HCT116 (cell line): ENCODE results near the gene CNDP1. TPM values are rescaled to one million over a fixed set of nuclear protein-coding genes. Genes with fewer than 3 reads are reported as not detected.

Experiments
- ATAC-seq: fragments of 200-7000 bp; cut with Tn5 transposase; 2 replicates; pipeline ENCODE4 v1.9.1; 2020; ENCODE audit warnings: mild to moderate bottlenecking, moderate library complexity
- BruUV-seq: library from RNA; stranded (reverse); fragments of 400-500 nt; replicated peaks from 2 replicates; lab custom pipeline; 2021; lab: Mats Ljungman, UMichigan
- CTCF ChIA-PET: fragments of 300-600 bp; sonication (Branson Sonifier 250); formaldehyde crosslinking; loops from one replicate; lab custom pipeline; 2021; ENCODE audit warnings: antibody characterized with exemption; lab: Charles Lee
- POLR2A ChIA-PET: fragments of 300-600, 350-600 bp; sonication (Branson Sonifier 250); formaldehyde crosslinking; loops from one replicate; lab custom pipeline; 2021; ENCODE audit warnings: antibody characterized with exemption; lab: Charles Lee
- RAD21 ChIA-PET, 2 experiments: fragments of 300-600 bp; sonication (Branson Sonifier 250); formaldehyde crosslinking; loops; one replicate each; lab custom pipeline; 2023; ENCODE audit warnings: low total read pairs in 2 of 2; ENCODE audit not compliant: uncharacterized antibody in 2 of 2, unreplicated experiment in 2 of 2, low non-redundant PET in 1 of 2; lab: Charles Lee
- DNase-seq: peaks from one replicate; pipeline ENCODE4 v3.0.0-alpha.2; 2010; ENCODE audit warnings: low read depth, low spot score
- H2AFZ ChIP-seq: fragments of 200-600 bp; shearing (Covaris generic), sonication (generic); 2 replicates; pipeline ENCODE4 v1.6.1; 2017; ENCODE audit warnings: low read depth, mixed run types, mixed read lengths, antibody characterized with exemption, low read length; ENCODE audit not compliant: poor library complexity, severe bottlenecking
- H3K27ac ChIP-seq: 2 replicates; pipeline ENCODE4 v1.5.1; 2012; ENCODE audit warnings: low read depth, low read length
- H3K27me3 ChIP-seq: fragments of 200-600 bp; sonication (generic); 2 replicates; pipeline ENCODE4 v1.6.1; 2016; ENCODE audit warnings: mixed run types, low read length, mixed read lengths; ENCODE audit not compliant: insufficient read depth
- H3K36me3 ChIP-seq, 2 experiments: fragments of 200-500 bp in 1 of 2; fragments of 200-600 bp in 1 of 2; sonication (Bioruptor generic) in 1 of 2; sonication (generic) in 1 of 2; 2 replicates each; pipeline versions ENCODE4 v1.5.1 to v1.6.1; 2014 to 2016; ENCODE audit warnings: low read length in 2 of 2, inconsistent platforms in 1 of 2, mixed read lengths in 1 of 2, mixed run types in 1 of 2; ENCODE audit not compliant: insufficient read depth in 2 of 2, control insufficient read depth in 1 of 2
- H3K4me1 ChIP-seq, 2 experiments: fragments of 200-600 bp in 1 of 2; sonication (generic) in 1 of 2; 2 replicates each; pipeline versions ENCODE4 v1.5.1 to v1.6.1; 2012 to 2017; ENCODE audit warnings: low read length in 2 of 2, inconsistent platforms in 1 of 2, mild to moderate bottlenecking in 1 of 2, mixed read lengths in 1 of 2, mixed run types in 1 of 2, moderate library complexity in 1 of 2; ENCODE audit not compliant: insufficient read depth in 2 of 2, control insufficient read depth in 1 of 2
- H3K4me2 ChIP-seq: fragments of 200-600 bp; sonication (generic); 2 replicates; pipeline ENCODE4 v1.6.1; 2017; ENCODE audit warnings: mixed run types, low read length, mixed read lengths
- H3K4me3 ChIP-seq, 2 experiments: fragments of 200-600 bp in 1 of 2; sonication (generic) in 1 of 2; replicated peaks in 1 of 2; 2 replicates each; pipeline ENCODE4 v1.5.1; 2011 to 2016; ENCODE audit warnings: low read length in 2 of 2, control low read depth in 1 of 2, low read depth in 1 of 2, mild to moderate bottlenecking in 1 of 2, mixed read lengths in 1 of 2, mixed run types in 1 of 2
- H3K79me2 ChIP-seq: fragments of 200-600 bp; sonication (generic); 2 replicates; pipeline ENCODE4 v1.6.1; 2017; ENCODE audit warnings: mild to moderate bottlenecking, mixed run types, low read length, moderate library complexity, mixed read lengths; ENCODE audit not compliant: insufficient read depth
- H3K9ac ChIP-seq: fragments of 200-600 bp; sonication (generic); 2 replicates; pipeline ENCODE4 v1.6.1; 2016; ENCODE audit warnings: low read length, mixed read lengths
- H3K9me2 ChIP-seq: fragments of 200-600 bp; sonication (generic), shearing (Covaris generic); 2 replicates; pipeline ENCODE4 v1.6.1; 2017; ENCODE audit warnings: mixed run types, mild to moderate bottlenecking, moderate library complexity; ENCODE audit not compliant: insufficient read depth
- H3K9me3 ChIP-seq, 2 experiments: fragments of 200-500 bp in 1 of 2; fragments of 200-600 bp in 1 of 2; sonication (Bioruptor generic) in 1 of 2; sonication (generic) in 1 of 2; 2 replicates each; pipeline ENCODE4 v1.6.1; 2014 to 2017; ENCODE audit warnings: low read length in 2 of 2, mixed read lengths in 2 of 2, inconsistent platforms in 1 of 2, low read depth in 1 of 2, mild to moderate bottlenecking in 1 of 2, mixed run types in 1 of 2, moderate library complexity in 1 of 2; ENCODE audit not compliant: control insufficient read depth in 1 of 2, insufficient read depth in 1 of 2
- H4K20me1 ChIP-seq: fragments of 200-600 bp; sonication (generic), shearing (Covaris generic); 2 replicates; pipeline ENCODE4 v1.6.1; 2017; ENCODE audit warnings: mixed run types, mild to moderate bottlenecking, moderate library complexity; ENCODE audit not compliant: insufficient read depth
- ATF3 ChIP-seq: IDR thresholded peaks from 2 replicates; pipeline ENCODE4 v1.6.1; 2012
- EZH2phosphoT487 ChIP-seq: fragments of 200-600 bp; IDR thresholded peaks from 2 replicates; pipeline ENCODE4 v1.6.1; 2018; ENCODE audit warnings: antibody characterized with exemption, borderline replicate concordance
- MAX ChIP-seq: IDR thresholded peaks from 2 replicates; pipeline ENCODE4 v1.6.1; 2012
- SIN3A ChIP-seq: IDR thresholded peaks from 2 replicates; pipeline ENCODE4 v1.6.1; 2012; ENCODE audit warnings: low read depth
- SP1 ChIP-seq: IDR thresholded peaks from 2 replicates; pipeline ENCODE4 v1.6.1; 2012; ENCODE audit warnings: low read depth
- TCF7L2 ChIP-seq: IDR thresholded peaks from 2 replicates; pipeline ENCODE4 v1.7.0; 2011; ENCODE audit warnings: borderline replicate concordance, inconsistent platforms; ENCODE audit not compliant: insufficient read depth, insufficient read length; ENCODE audit errors: extremely low read depth
- ZBTB33 ChIP-seq: IDR thresholded peaks from 2 replicates; pipeline ENCODE4 v1.6.1; 2011; ENCODE audit warnings: mild to moderate bottlenecking, low read length, moderate library complexity; ENCODE audit not compliant: insufficient replicate concordance; ENCODE audit errors: extremely low read depth
- intact Hi-C: fragments of 100-400 bp; cut with micrococcal nuclease; formaldehyde crosslinking; loops from 2 replicates; pipeline ENCODE4 v1.10.0; 2022
- total RNA-seq: library from RNA; stranded (reverse); gene quantifications from one replicate; pipeline ENCODE4 v1.2.1, GENCODE V29; 2021; ENCODE audit not compliant: unreplicated experiment

Gene CNDP1
- total RNA-seq, 1 experiment from 2014 or later: not detected

GRCh38 chr18:74516271-74517235 is 17.7 kb upstream of the CNDP1 start:
- RAD21 ChIA-PET: no interaction called here
- no peak overlapping the region for H3K9ac ChIP-seq
- H3K4me2 ChIP-seq: no peak overlapping the region
- H3K9me2 ChIP-seq: no peaks in the 10 kb centered on the region
- no peaks in the 10 kb centered on the region for H4K20me1 ChIP-seq
- BruUV-seq: no TSS peak
- intact Hi-C loops: no loop called here
- no peaks in the 10 kb centered on the region for H3K79me2 ChIP-seq
- no peak for TF ChIP-seq SP1
- TF ChIP-seq ATF3: no peak
- no peak for TF ChIP-seq SIN3A
- TF ChIP-seq ZBTB33: no peak
- no peak for TF ChIP-seq MAX
- TF ChIP-seq TCF7L2: no peak
- no peak for TF ChIP-seq EZH2phosphoT487
- H3K9me3 ChIP-seq: no peaks in the 10 kb centered on the region
- H3K4me1 ChIP-seq: no peaks in the 10 kb centered on the region
- no peak overlapping the region for H2AFZ ChIP-seq
- H3K27ac ChIP-seq: no peak overlapping the region
- peaks cover 7 to 8% of the 10 kb centered on the region in 2 experiments; a peak in 3 of 4 replicates for H3K36me3 ChIP-seq
- POLR2A ChIA-PET: no interaction called here
- CTCF ChIA-PET: no interaction called here
- no peaks in the 10 kb centered on the region for H3K27me3 ChIP-seq
- no peak overlapping the region for H3K4me3 ChIP-seq
- no peak for ATAC-seq
- no peak for DNase-seq
